ENCODE results near the gene SPARC.
A peak's percentile ranks its signal among the peaks of the same experiment; 100 is the strongest.

Gene SPARC

GRCh38 chr5:151667083-151667482 lies 19.6 kb downstream of the SPARC start:
- Histone ChIP-seq H3K4me1 (peaks cover 13 to 96% (median 76%) of the 10 kb centered on the region in 4 donors), H3K27ac (peak overlapping the region; percentile 89 to 91), H3K9me3 (no peaks in the 10 kb centered on the region), H3K36me3 (peaks cover 83 to 99% (median 89%) of the 10 kb centered on the region in 3 donors), H3K27me3 (no peaks in the 10 kb centered on the region), H3K4me3 (no peak overlapping the region)
- DNase-seq, result no peak
- intact Hi-C loops (cut with DNase I; ENCODE audit: low total_unique reads), result no loop called here
- TF ChIP-seq CTCF (IDR thresholded peaks at IDR 0.05), result no peak

- Histone ChIP-seq H3K27ac (peak overlapping the region; percentile 89 to 91), H3K27me3 (no peaks in the 10 kb centered on the region), H3K4me3 (no peak overlapping the region), H3K4me1 (peaks cover 0 to 90% (median 64%) of the 10 kb centered on the region in 4 donors), H3K36me3 (peaks cover 83 to 88% (median 88%) of the 10 kb centered on the region in 3 donors), H3K9me3 (no peaks in the 10 kb centered on the region)
- no peak for DNase-seq
- intact Hi-C loops (cut with DNase I; ENCODE audit: low total_unique reads), result no loop called here
- TF ChIP-seq CTCF (IDR thresholded peaks at IDR 0.05), result no peak
Measured at GRCh38 chr5:151665613-151666012, 21.1 kb downstream of the SPARC start.

GRCh38 chr5:151664694-151665585 lies 21.8 kb downstream of the SPARC start:
- Histone ChIP-seq H3K36me3 (peaks cover 76 to 81% (median 81%) of the 10 kb centered on the region in 3 donors), H3K4me3 (no peak overlapping the region), H3K4me1 (peaks cover 0 to 84% (median 57%) of the 10 kb centered on the region in 4 donors), H3K9me3 (no peaks in the 10 kb centered on the region), H3K27ac (peak overlapping the region; percentile 89 to 91), H3K27me3 (no peaks in the 10 kb centered on the region)
- no peak for DNase-seq
- intact Hi-C loops (cut with DNase I; ENCODE audit: low total_unique reads), result no loop called here
- TF ChIP-seq CTCF (IDR thresholded peaks at IDR 0.05), result no peak

- Histone ChIP-seq H3K9me3 (no peaks in the 10 kb centered on the region), H3K4me1 (peaks cover 0 to 79% (median 56%) of the 10 kb centered on the region in 4 donors), H3K36me3 (peaks cover 64 to 69% (median 69%) of the 10 kb centered on the region in 3 donors), H3K27me3 (no peaks in the 10 kb centered on the region), H3K4me3 (no peak overlapping the region), H3K27ac (peak overlapping the region; percentile 89 to 91)
- no peak for TF ChIP-seq CTCF (IDR thresholded peaks at IDR 0.05)
- DNase-seq, result peak; percentile 70 to 82
- intact Hi-C loops (cut with DNase I; ENCODE audit: low total_unique reads), result no loop called here
Measured at GRCh38 chr5:151663617-151664293, 23.0 kb downstream of the SPARC start.

GRCh38 chr5:151662805-151663204 lies 23.9 kb downstream of the SPARC start:
- intact Hi-C loops (cut with DNase I; ENCODE audit: low total_unique reads), result no loop called here
- Histone ChIP-seq H3K4me3 (no peak overlapping the region), H3K27ac (peak overlapping the region; percentile 89 to 91), H3K27me3 (no peaks in the 10 kb centered on the region), H3K9me3 (no peaks in the 10 kb centered on the region), H3K36me3 (peaks cover 55 to 60% (median 59%) of the 10 kb centered on the region in 3 donors), H3K4me1 (peaks cover 0 to 71% (median 55%) of the 10 kb centered on the region in 4 donors)
- no peak for TF ChIP-seq CTCF (IDR thresholded peaks at IDR 0.05)
- no peak for DNase-seq

All from tibial artery (tissue), 4 donors.